Measurements from ENCODE around the gene TSC22D1.
"Not testable (repeated sequence)": the region's sequence is repeated elsewhere in the genome, so short reads cannot be mapped to it uniquely, and the experiment has no call there.

TSC22D1 gene

GRCh38 chr13:44514278-44514677 lies 61.9 kb downstream of the TSC22D1 start:
- no peak for TF ChIP-seq CTCF (IDR thresholded peaks at IDR 0.05; ENCODE audit: low read depth, low read length, missing control alignments)
- in situ Hi-C loops (cut with HindIII; ENCODE audit: low sequenced_read_pairs) = no loop called here
- no peak for DNase-seq (ENCODE audit: low read depth)
- H3K4me3 ChIP-seq (ENCODE audit: low read depth, low read length) = no peak overlapping the region

GRCh38 chr13:44509853-44510252 lies 66.3 kb downstream of the TSC22D1 start:
- H3K4me3 ChIP-seq (ENCODE audit: low read depth, low read length); DNase-seq (ENCODE audit: low read depth); in situ Hi-C loops (cut with HindIII; ENCODE audit: low sequenced_read_pairs): not testable (repeated sequence)

GRCh38 chr13:44508562-44509077 lies 67.5 kb downstream of the TSC22D1 start:
- H3K4me3 ChIP-seq (ENCODE audit: low read depth, low read length) = no peak overlapping the region
- no peak for DNase-seq (ENCODE audit: low read depth)
- in situ Hi-C loops (cut with HindIII; ENCODE audit: low sequenced_read_pairs) = no loop called here
- no peak for TF ChIP-seq CTCF (IDR thresholded peaks at IDR 0.05; ENCODE audit: low read depth, low read length, missing control alignments)

GRCh38 chr13:44507639-44508038 lies 68.5 kb downstream of the TSC22D1 start:
- H3K4me3 ChIP-seq (ENCODE audit: low read depth, low read length) = no peak overlapping the region
- DNase-seq (ENCODE audit: low read depth) = no peak
- no peak for TF ChIP-seq CTCF (IDR thresholded peaks at IDR 0.05; ENCODE audit: low read depth, low read length, missing control alignments)
- in situ Hi-C loops (cut with HindIII; ENCODE audit: low sequenced_read_pairs) = no loop called here

GRCh38 chr13:44506719-44507118 lies 69.4 kb downstream of the TSC22D1 start:
- no peak for DNase-seq (ENCODE audit: low read depth)
- in situ Hi-C loops (cut with HindIII; ENCODE audit: low sequenced_read_pairs) = no loop called here
- no peak for TF ChIP-seq CTCF (IDR thresholded peaks at IDR 0.05; ENCODE audit: low read depth, low read length, missing control alignments)
- no peak overlapping the region for H3K4me3 ChIP-seq (ENCODE audit: low read depth, low read length)

GRCh38 chr13:44506251-44506650 lies 69.9 kb downstream of the TSC22D1 start:
- DNase-seq (ENCODE audit: low read depth) = no peak
- H3K4me3 ChIP-seq (ENCODE audit: low read depth, low read length) = no peak overlapping the region
- no peak for TF ChIP-seq CTCF (IDR thresholded peaks at IDR 0.05; ENCODE audit: low read depth, low read length, missing control alignments)
- in situ Hi-C loops (cut with HindIII; ENCODE audit: low sequenced_read_pairs) = no loop called here

GRCh38 chr13:44504116-44504515 lies 72.0 kb downstream of the TSC22D1 start:
- in situ Hi-C loops (cut with HindIII; ENCODE audit: low sequenced_read_pairs) = no loop called here
- no peak for DNase-seq (ENCODE audit: low read depth)
- no peak for TF ChIP-seq CTCF (IDR thresholded peaks at IDR 0.05; ENCODE audit: low read depth, low read length, missing control alignments)
- no peak overlapping the region for H3K4me3 ChIP-seq (ENCODE audit: low read depth, low read length)

Measured in astrocyte of the cerebellum (primary cell).